ENCODE measurements around the gene SV2C.

The SV2C gene

GRCh38 chr5:76256116-76256889 lies 173.1 kb downstream of the SV2C start:
- Histone ChIP-seq H3K4me3 (ENCODE audit: insufficient read depth, low read length, poor library complexity, severe bottlenecking) (no peak overlapping the region), H3K79me2 (ENCODE audit: insufficient read depth, low read length) (no peaks in the 10 kb centered on the region), H3K4me2 (ENCODE audit: low read depth, low read length, poor library complexity, severe bottlenecking) (no peak overlapping the region), H3K36me3 (ENCODE audit: low read length) (no peaks in the 10 kb centered on the region), H3K9ac (ENCODE audit: low read length) (no peak overlapping the region), H3F3A (ENCODE audit: insufficient read depth) (no peaks in the 10 kb centered on the region), H3K9me2 (replicated peaks; ENCODE audit: insufficient read depth, low read length) (no peaks in the 10 kb centered on the region), H3K27ac (ENCODE audit: low read depth, low read length) (no peak overlapping the region), H4K20me1 (ENCODE audit: low read depth, low read length) (no peaks in the 10 kb centered on the region), H2AFZ (ENCODE audit: low read depth, low read length, severe bottlenecking) (no peak overlapping the region), H3K9me3 (ENCODE audit: insufficient read depth, low read length) (no peaks in the 10 kb centered on the region), H3K27me3 (ENCODE audit: low read length) (no peaks in the 10 kb centered on the region)
- TF ChIP-seq, protein P1, sequence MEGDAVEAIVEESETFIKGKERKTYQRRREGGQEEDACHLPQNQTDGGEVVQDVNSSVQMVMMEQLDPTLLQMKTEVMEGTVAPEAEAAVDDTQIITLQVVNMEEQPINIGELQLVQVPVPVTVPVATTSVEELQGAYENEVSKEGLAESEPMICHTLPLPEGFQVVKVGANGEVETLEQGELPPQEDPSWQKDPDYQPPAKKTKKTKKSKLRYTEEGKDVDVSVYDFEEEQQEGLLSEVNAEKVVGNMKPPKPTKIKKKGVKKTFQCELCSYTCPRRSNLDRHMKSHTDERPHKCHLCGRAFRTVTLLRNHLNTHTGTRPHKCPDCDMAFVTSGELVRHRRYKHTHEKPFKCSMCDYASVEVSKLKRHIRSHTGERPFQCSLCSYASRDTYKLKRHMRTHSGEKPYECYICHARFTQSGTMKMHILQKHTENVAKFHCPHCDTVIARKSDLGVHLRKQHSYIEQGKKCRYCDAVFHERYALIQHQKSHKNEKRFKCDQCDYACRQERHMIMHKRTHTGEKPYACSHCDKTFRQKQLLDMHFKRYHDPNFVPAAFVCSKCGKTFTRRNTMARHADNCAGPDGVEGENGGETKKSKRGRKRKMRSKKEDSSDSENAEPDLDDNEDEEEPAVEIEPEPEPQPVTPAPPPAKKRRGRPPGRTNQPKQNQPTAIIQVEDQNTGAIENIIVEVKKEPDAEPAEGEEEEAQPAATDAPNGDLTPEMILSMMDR (IDR thresholded peaks at IDR 0.05; ENCODE audit: insufficient read depth, low read length, poor library complexity, severe bottlenecking) = peak; percentile 59
- TF ChIP-seq EZH2phosphoT487 (conservative IDR thresholded peaks at IDR 0.05; ENCODE audit: low read length) = no peak

DNA sequence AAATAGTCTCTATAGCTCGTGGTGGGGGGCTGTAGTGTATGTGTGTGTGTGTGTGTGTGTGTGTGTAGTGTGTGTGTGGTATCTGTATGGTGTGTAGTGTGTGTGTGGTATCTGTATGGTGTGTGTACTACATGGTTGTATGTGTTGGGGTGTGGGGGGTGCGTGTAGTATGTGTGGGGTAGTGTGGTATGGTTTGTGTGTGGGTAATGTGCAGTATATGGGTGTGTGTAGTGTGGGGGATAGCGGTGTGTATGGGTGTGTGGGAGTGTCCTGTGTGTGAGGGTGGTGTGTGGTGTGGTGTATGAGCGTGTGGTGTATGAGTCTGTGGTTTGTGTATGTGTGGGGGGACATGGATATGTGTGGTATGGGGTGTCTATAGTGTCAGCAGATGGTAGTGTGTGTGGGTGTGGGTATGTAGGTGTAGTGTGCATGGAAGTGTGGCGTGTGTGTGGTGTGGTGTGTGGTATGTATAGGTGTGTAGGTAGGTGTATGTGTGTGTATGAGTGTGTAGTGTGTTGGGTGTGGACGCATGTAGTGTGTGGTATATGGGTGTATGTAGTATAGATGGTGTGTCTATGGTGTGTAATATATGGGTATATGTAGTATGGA lies 174.1 kb downstream of the SV2C start:
- H3K9me3 ChIP-seq (ENCODE audit: insufficient read depth, low read length) = no peaks in the 10 kb centered on the region
- no peak overlapping the region for H3K4me2 ChIP-seq (ENCODE audit: low read depth, low read length, poor library complexity, severe bottlenecking)
- H4K20me1 ChIP-seq (ENCODE audit: low read depth, low read length) = no peaks in the 10 kb centered on the region
- no peak overlapping the region for H2AFZ ChIP-seq (ENCODE audit: low read depth, low read length, severe bottlenecking)
- no peak overlapping the region for H3K4me3 ChIP-seq (ENCODE audit: insufficient read depth, low read length, poor library complexity, severe bottlenecking)
- H3F3A ChIP-seq (ENCODE audit: insufficient read depth) = no peaks in the 10 kb centered on the region
- TF ChIP-seq, protein P1 (IDR thresholded peaks at IDR 0.05; ENCODE audit: insufficient read depth, low read length, poor library complexity, severe bottlenecking) = no peak
- TF ChIP-seq EZH2phosphoT487 (conservative IDR thresholded peaks at IDR 0.05; ENCODE audit: low read length) = no peak
- no peaks in the 10 kb centered on the region for H3K79me2 ChIP-seq (ENCODE audit: insufficient read depth, low read length)
- no peak overlapping the region for H3K9ac ChIP-seq (ENCODE audit: low read length)
- no peak overlapping the region for H3K27ac ChIP-seq (ENCODE audit: low read depth, low read length)
- H3K27me3 ChIP-seq (ENCODE audit: low read length) = no peaks in the 10 kb centered on the region
- no peaks in the 10 kb centered on the region for H3K9me2 ChIP-seq (replicated peaks; ENCODE audit: insufficient read depth, low read length)
- H3K36me3 ChIP-seq (ENCODE audit: low read length) = no peaks in the 10 kb centered on the region

DNA sequence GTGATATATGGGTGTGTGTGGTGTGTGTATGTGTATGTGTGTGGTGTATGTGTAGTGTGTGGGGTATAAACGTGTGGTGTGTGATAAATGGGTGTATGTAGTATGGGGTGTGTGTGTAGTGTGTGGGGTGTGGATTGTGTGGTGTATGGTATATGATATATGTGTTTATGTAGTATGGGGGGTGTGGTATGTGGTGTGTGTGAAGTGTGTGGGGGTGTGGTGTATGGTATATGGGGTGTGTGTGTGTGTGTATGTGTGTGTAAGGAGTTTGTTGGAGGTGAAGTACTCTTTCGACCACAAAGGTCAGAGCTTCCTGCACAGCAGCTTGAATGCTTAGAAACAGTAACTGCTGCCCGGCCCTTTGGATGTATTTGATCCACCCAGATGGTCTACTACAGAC lies 174.7 kb downstream of the SV2C start:
- Histone ChIP-seq H3K4me2 (ENCODE audit: low read depth, low read length, poor library complexity, severe bottlenecking) (no peak overlapping the region), H3K36me3 (ENCODE audit: low read length) (no peaks in the 10 kb centered on the region), H2AFZ (ENCODE audit: low read depth, low read length, severe bottlenecking) (no peak overlapping the region), H3K27ac (ENCODE audit: low read depth, low read length) (no peak overlapping the region), H4K20me1 (ENCODE audit: low read depth, low read length) (no peaks in the 10 kb centered on the region), H3K9me3 (ENCODE audit: insufficient read depth, low read length) (no peaks in the 10 kb centered on the region), H3K9ac (ENCODE audit: low read length) (no peak overlapping the region), H3K9me2 (replicated peaks; ENCODE audit: insufficient read depth, low read length) (no peaks in the 10 kb centered on the region), H3K79me2 (ENCODE audit: insufficient read depth, low read length) (no peaks in the 10 kb centered on the region), H3K4me3 (ENCODE audit: insufficient read depth, low read length, poor library complexity, severe bottlenecking) (no peak overlapping the region), H3F3A (ENCODE audit: insufficient read depth) (no peaks in the 10 kb centered on the region), H3K27me3 (ENCODE audit: low read length) (no peaks in the 10 kb centered on the region)
- TF ChIP-seq, protein P1 (IDR thresholded peaks at IDR 0.05; ENCODE audit: insufficient read depth, low read length, poor library complexity, severe bottlenecking) = no peak
- no peak for TF ChIP-seq EZH2phosphoT487 (conservative IDR thresholded peaks at IDR 0.05; ENCODE audit: low read length)

Measured in SU-DHL-6 (cell line).